GM19240 (cell line): Measurements from ENCODE around the gene LSAMP.
"Not testable (repeated sequence)": the region's sequence is repeated elsewhere in the genome, so short reads cannot be mapped to it uniquely, and the experiment has no call there.

Experiments
- DNase-seq: peaks from one replicate; pipeline ENCODE4 v3.0.0; 2011; ENCODE audit warnings: low spot score; ENCODE audit not compliant: insufficient read length

Gene LSAMP

GRCh38 chr3:115783426-115783825 lies 661.9 kb downstream of the LSAMP start:
- DNase-seq: not testable (repeated sequence)

GRCh38 chr3:115779011-115779410 lies 666.3 kb downstream of the LSAMP start:
- DNase-seq: no peak

- DNase-seq: no peak
Observed at GRCh38 chr3:115772951-115773350, 672.3 kb downstream of the LSAMP start.

GRCh38 chr3:115768661-115769060 lies 676.6 kb downstream of the LSAMP start:
- DNase-seq: no peak

DNA sequence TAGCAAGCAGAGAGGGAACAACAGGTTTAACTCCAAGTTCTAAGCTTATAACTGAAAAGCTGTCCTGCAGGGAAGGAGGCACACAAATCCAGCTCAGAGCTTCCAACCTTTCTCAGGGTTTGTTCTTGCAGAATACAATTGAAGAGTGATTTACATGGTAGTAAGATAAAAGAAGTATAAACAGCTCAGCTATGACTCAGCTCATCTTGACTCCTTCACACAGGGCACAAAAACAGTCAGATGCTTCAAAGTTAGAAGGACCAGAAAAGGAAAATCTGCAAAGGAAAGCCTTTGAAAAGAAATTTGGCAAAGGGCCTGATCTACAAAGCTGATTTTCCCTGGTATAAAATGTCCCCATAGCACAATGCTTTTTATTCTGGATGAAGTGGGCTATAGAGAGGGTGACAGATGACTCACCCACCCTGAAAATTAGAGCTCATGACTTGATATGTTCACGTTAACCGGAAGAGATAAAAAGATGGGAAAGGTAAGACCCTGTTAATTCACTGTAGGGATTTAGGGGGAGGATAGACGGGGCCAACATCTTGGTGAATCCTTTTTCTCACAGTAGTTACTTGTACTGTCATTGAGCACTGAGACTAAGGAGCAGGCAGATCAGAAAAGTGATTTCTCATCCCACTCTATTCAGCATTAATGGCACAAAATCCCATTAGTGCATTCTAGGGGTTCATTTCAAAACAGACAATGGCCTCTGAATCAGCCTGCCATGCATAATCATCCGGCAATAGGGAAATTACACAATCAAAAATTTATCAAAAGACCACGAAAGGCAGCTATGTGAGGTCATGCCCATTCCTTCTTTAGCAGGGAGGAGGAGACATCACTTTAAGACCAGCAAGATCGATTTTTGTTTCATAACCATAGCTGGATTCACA lies 678.5 kb downstream of the LSAMP start:
- DNase-seq: no peak

DNA sequence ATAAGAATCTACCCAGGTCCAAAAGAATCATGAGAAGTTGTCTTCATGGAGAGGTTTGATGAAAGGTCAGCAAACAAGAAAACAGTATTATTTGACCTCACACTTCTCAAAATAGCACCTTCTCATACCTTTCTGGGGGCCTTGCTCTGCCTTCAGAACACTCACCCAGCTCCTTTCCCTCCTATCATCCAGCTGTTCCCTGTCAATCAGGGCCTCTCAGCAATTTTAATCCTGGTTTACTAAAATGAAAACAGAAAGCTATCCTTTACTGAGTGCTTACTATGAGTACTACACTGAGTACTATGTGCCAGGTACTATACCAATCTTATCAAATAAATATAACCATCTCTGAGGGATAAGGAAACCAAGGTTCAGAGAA lies 683.4 kb downstream of the LSAMP start:
- DNase-seq: no peak

DNA sequence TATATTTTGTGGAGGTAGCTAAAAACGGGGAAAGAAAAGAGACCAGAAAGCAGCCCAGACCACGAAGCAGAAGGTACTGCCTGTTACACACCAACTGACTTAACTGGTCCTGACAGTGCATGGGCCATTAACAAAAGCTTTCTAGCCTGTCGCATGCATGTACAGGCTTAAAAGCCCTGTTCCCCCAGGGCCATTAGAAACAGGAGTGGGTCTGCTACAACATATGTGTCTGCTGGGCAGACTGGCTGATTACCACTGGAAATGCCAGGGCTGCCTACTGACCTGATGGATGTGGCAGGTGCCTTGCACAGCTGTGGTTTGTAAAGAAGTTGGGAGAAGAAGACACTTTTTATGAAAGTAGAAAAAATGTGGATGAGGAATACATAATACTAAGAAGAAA lies 684.6 kb downstream of the LSAMP start:
- DNase-seq: no peak

DNA sequence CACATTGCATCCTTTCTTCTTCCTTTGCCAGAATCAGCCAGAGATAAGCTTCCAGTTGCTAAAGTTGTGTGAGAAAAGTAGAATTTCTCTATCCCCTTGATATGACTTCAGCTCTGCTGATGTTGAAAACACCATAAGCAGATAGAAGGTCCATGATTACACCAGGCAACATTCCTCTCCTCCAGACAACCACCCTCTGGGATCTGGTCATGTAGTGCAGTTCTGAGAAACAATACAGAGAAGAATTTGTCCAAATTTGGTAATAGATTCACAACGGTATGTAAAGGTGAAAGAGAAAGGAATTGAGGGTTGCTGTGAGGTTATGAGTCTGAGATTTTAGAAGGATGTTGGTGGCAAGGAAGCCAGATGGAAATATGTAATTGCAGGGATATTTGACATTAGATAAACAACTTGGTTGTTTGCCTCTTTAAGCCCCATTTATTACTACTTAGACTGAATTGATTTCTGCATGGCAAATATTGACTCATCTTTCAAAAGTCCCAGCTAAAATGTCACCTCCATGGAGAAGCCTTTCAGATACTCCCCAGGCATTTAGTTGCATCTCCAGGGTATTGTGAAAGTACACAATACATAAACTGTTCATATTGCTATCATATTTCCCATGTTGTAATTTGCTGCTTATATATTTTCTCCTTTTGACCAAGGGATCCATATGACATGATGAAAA lies 687.1 kb downstream of the LSAMP start:
- no peak for DNase-seq

DNA sequence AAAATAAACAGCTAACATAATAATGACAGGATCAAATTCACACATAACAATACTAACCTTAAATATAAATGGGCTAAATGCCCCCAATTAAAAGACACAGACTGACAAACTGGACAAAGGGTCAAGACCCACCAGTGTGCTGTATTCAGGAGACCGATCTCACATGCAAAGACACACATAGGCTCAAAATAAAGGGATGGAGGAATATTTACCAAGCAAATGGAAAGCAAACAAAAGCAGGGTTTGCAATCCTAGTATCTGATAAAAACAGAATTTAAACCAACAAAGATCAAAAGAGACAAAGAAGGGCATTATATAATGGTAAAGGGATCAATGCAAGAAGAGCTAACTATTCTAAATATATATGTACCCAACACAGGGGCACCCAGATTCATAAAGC lies 692.3 kb downstream of the LSAMP start:
- not testable (repeated sequence) for DNase-seq
